Psoas muscle (tissue), 8 donors: Measurements from ENCODE around the gene FOS. TPM values are rescaled to one million over a fixed set of nuclear protein-coding genes. Genes with fewer than 3 reads are reported as not detected.
A peak's percentile ranks its signal among the peaks of the same experiment; 100 is the strongest.

ENCODE experiments used
- ATAC-seq, 4 donors: fragments of 200-7000 bp; cut with Tn5 transposase; one replicate each; pipeline ENCODE4 v1.9.1; 2020; ENCODE audit warnings: moderate library complexity in 3 of 4, mild to moderate bottlenecking in 2 of 4
- DNase-seq, 2 donors: peaks; one replicate each; pipeline ENCODE4 v3.0.0-alpha.2; 2020
- H3K27ac ChIP-seq: fragments of 200-600 bp; one replicate; pipeline ENCODE4 v1.8.0; 2022
- H3K27me3 ChIP-seq, 3 donors: fragments of 200-600 bp in 1 of 3; one replicate each; pipeline versions ENCODE4 v1.6.1 to v1.8.0; 2013 to 2022; ENCODE audit warnings: low read length in 2 of 3, mild to moderate bottlenecking in 2 of 3, moderate library complexity in 1 of 3; ENCODE audit not compliant: insufficient read depth in 3 of 3
- H3K36me3 ChIP-seq, 2 donors: fragments of 200-600 bp in 1 of 2; one replicate each; pipeline versions ENCODE4 v1.6.1 to v1.8.0; 2013 to 2022; ENCODE audit warnings: low read depth in 1 of 2, mild to moderate bottlenecking in 1 of 2, moderate library complexity in 1 of 2; ENCODE audit not compliant: insufficient read depth in 1 of 2
- H3K4me1 ChIP-seq: fragments of 200-600 bp; one replicate; pipeline ENCODE4 v1.8.0; 2022
- H3K4me3 ChIP-seq: fragments of 200-600 bp; one replicate; pipeline ENCODE4 v1.8.0; 2022; ENCODE audit warnings: mild to moderate bottlenecking
- H3K9me3 ChIP-seq: fragments of 200-600 bp; one replicate; pipeline ENCODE4 v1.8.0; 2022
- CTCF ChIP-seq: fragments of 200-600 bp; IDR thresholded peaks from one replicate; pipeline ENCODE4 v1.8.0; 2022; ENCODE audit warnings: antibody characterized with exemption
- WGBS, 3 donors: extraction: QIAGEN DNeasy Blood & Tissue Kit; methylation state at CpG; one replicate each; pipeline versions ENCODE4 v1.1.6 to v1.1.7; 2013; 5-methylcytosine and 5-hydroxymethylcytosine counted together
- intact Hi-C, 2 donors: fragments of 100-400 bp; cut with DNase I; formaldehyde crosslinking; loops; one replicate each; pipeline versions ENCODE4 v1.11.0 to v1.14.2; 2022
- polyA plus RNA-seq, 3 donors: library from polyadenylated mRNA; stranded (reverse); fragments of 200-250 nt; gene quantifications; one replicate each; pipeline ENCODE4 v1.2.3, GENCODE V29; 2013
- total RNA-seq, 4 donors: library from RNA; stranded (reverse); fragmentation: NEBNext Ultra II Directional in 2 of 4; extraction: Animal tissue kit (Norgen Biotek cat#: 25700) in 2 of 4; gene quantifications; one replicate each; pipeline versions ENCODE4 v1.2.1 to v1.2.4, GENCODE V29; 2021 to 2023
- donor health status: healthy with polysubstance abuse.
- donor health status: DM: no; HTN: no; CAD: no; lungs with moderate emphysema.
- donor health status: Bipolar disorder and iron deficiency.
- donor health status: healthy.
- donor health status: DM: yes; HTN: yes; CAD: no.
- donor health status: DM: no; HTN: no; CAD: no.
- donor health status: DM: no; HTN: no; CAD: no.
- donor health status: DM: yes; HTN: yes; CAD: no.

FOS gene
- total and polyA plus RNA-seq, 7 donors, result 15.5 to 279 (median 51.0) TPM

DNA sequence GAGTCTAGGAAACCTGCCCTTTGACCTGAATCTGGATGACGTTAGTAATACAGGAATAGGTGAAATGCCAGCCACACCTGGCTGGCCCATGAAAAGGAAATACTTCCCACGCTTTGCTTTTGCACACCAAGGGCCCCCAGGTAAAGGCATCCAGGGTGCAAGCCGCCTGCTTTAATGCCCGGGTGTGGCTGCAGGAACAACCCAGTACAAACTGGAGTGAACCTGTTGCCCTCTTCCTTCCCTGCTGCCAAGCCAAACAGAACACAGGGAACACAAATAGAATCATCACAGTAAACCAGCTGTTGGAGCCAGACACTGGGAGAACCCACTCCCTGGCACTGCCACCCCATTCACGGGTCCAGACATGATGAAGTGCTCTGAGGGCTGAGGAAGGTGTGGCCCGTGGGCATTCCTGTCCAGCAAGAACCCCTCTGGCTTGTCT lies 24.2 kb upstream of the FOS start:
- WGBS, 3 donors, result 22 to 37% (median 31%) methylated on average over 6 of the region's 6 CpGs
- Histone ChIP-seq H3K27ac (peak overlapping the region; percentile 95), H3K9me3 (no peaks in the 10 kb centered on the region), H3K27me3 (no peaks in the 10 kb centered on the region), H3K4me3 (no peak overlapping the region), H3K36me3 (no peaks in the 10 kb centered on the region), H3K4me1 (peaks cover 36% of the 10 kb centered on the region)
- intact Hi-C loops, result no loop called here
- DNase-seq, result peak; percentile 30 to 75
- TF ChIP-seq CTCF, result no peak
- peak; percentile 26 to 53 (median 45) for ATAC-seq

DNA sequence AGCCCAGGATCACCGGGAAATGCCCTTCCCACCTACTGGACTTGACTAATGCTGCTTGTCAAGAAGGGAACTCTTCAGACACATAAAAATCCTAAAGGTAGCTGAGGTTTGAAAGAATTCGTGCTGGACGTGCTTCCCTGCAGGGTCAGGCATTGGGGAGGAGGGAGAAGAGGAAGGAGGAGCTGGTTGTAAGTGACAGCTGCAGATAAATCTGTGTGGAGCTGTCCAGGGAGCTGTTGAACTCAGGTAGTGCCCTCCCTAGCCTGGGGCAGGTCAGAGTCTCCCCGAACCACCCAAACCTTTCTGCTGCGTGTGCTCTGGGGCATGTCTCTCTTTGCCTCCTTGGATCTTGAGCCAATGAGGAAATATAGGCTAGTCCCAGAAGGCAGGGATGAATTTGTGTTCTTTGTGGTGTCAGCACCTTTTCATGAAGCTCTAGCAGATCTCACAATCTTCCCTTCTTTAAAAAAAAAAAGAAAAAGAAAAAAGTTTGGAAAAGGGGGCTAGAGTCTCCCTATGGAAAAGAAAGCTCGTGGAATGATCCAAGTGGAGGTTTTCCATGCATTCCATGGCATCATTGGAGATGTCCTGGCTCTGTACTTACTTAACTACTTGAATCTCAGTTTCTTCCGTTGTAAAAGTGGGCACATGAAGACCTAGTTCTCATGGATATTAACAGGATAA lies 23.6 kb upstream of the FOS start:
- TF ChIP-seq CTCF, result no peak
- H3K27ac ChIP-seq, result peak overlapping the region; percentile 95
- ATAC-seq (peak in 2 of 4 donors; percentile 25 to 44), DNase-seq (no peak)
- H3K4me1 ChIP-seq, result peaks cover 42% of the 10 kb centered on the region
- no peaks in the 10 kb centered on the region for H3K27me3 ChIP-seq
- WGBS, 3 donors, result 16 to 25% (median 16%) methylated on average over 7 of the region's 7 CpGs
- H3K9me3 ChIP-seq, result no peaks in the 10 kb centered on the region
- intact Hi-C loops, result loop anchor here in 1 of 2 donors (5.0 kb wide), 1 partner anchor 1842 kb away; the partner anchor contains the start of gene CIPC
- H3K4me3 ChIP-seq, result no peak overlapping the region
- no peaks in the 10 kb centered on the region for H3K36me3 ChIP-seq

DNA sequence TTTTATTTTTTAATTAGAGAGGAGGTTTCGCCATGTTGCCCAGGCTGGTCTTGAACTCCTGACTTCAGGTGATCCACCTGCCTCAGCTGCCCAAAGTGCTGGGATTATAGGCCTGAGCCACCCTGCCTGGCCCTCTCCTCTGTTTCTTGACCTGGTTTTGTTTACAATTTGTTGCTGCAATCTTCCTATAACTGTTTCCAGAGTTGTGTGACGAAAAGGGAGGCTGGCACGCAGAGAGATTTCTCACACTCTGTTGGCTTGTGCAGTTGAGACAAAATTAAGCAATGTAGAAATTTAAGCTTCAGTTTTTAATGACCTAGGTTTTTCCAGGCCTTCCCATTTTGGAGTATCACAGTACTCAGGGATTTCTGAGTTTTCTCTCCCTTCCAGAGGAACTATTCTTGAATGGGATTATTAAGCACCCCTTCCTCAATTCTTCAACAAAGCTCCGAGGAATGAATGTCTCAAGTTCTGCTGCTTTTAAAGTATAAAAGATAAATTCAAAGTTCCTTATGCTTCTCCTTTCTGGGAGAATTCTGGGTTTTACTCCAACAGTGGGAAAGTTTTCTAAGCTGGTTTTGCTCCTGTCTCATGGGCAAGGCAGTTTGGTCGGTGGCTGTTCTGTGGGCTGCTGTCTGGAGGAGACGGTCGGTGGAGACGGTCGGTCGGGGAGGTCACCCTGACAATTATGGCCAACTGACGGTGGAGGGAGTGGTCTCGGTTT lies 20.4 kb upstream of the FOS start:
- Histone ChIP-seq H3K9me3 (no peaks in the 10 kb centered on the region), H3K4me3 (peak overlapping the region; percentile 61), H3K36me3 (no peaks in the 10 kb centered on the region), H3K4me1 (peaks cover 35% of the 10 kb centered on the region), H3K27me3 (no peaks in the 10 kb centered on the region), H3K27ac (peak overlapping the region; percentile 95)
- WGBS, 3 donors, result 12 to 14% (median 13%) methylated on average over 12 of the region's 12 CpGs
- TF ChIP-seq CTCF, result no peak
- intact Hi-C loops, result loop anchor here (1.0 to 5.0 kb wide), 3 partner anchors 19 to 1839 kb away; partner anchors contain the start of genes CIPC (in 1 of the 2) and FOS (in 1 of the 2)
- ATAC-seq (peak; percentile 50 to 69 (median 64)), DNase-seq (peak; percentile 76 to 87)

- Histone ChIP-seq H3K27ac (peak overlapping the region; percentile 95), H3K4me3 (peak overlapping the region; percentile 61)
- intact Hi-C loops, result loop anchor here (1.0 to 5.0 kb wide), 3 partner anchors 18 to 1838 kb away; partner anchors contain the start of genes CIPC (in 1 of the 2) and FOS (in 1 of the 2)
These were observed 19.7 kb upstream of the FOS start for GRCh38 chr14:75258803-75259509.

More at GRCh38 chr14:75258803-75259509, 19.7 kb upstream of the FOS start:
- ATAC-seq (peak; percentile 87 to 95 (median 88)), DNase-seq (peak; percentile 98 to 99)
- H3K36me3 ChIP-seq, result no peaks in the 10 kb centered on the region
- no peaks in the 10 kb centered on the region for H3K9me3 ChIP-seq
- no peaks in the 10 kb centered on the region for H3K27me3 ChIP-seq
- TF ChIP-seq CTCF, result no peak
- WGBS, 3 donors, result 0% methylated on average over 40 of the region's 40 CpGs
- peaks cover 32% of the 10 kb centered on the region for H3K4me1 ChIP-seq
